Peyer's patch (tissue), 4 donors: ENCODE measurements around the gene COL4A6.

Experiments used
- POLR2A ChIP-seq, 2 donors: fragments of 450-650 bp; IDR thresholded peaks; one replicate each; pipeline ENCODE4 v1.5.1; 2017; ENCODE audit warnings: antibody characterized with exemption in 2 of 2, mild to moderate bottlenecking in 2 of 2, moderate library complexity in 2 of 2
- TF ChIP-seq, protein P1 (sequence below), 6 experiments: fragments of 450-650 bp in 4 of 6; fragments of 200-600 bp in 2 of 6; sonication (generic) in 1 of 6; IDR thresholded peaks; one replicate each; pipeline ENCODE4 v1.5.1; 2017 to 2019; ENCODE audit warnings: antibody characterized with exemption in 6 of 6, mild to moderate bottlenecking in 3 of 6, moderate library complexity in 1 of 6

- TF ChIP-seq, protein P1, sequence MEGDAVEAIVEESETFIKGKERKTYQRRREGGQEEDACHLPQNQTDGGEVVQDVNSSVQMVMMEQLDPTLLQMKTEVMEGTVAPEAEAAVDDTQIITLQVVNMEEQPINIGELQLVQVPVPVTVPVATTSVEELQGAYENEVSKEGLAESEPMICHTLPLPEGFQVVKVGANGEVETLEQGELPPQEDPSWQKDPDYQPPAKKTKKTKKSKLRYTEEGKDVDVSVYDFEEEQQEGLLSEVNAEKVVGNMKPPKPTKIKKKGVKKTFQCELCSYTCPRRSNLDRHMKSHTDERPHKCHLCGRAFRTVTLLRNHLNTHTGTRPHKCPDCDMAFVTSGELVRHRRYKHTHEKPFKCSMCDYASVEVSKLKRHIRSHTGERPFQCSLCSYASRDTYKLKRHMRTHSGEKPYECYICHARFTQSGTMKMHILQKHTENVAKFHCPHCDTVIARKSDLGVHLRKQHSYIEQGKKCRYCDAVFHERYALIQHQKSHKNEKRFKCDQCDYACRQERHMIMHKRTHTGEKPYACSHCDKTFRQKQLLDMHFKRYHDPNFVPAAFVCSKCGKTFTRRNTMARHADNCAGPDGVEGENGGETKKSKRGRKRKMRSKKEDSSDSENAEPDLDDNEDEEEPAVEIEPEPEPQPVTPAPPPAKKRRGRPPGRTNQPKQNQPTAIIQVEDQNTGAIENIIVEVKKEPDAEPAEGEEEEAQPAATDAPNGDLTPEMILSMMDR (IDR thresholded peaks at IDR 0.05) = no peak
- TF ChIP-seq POLR2A (IDR thresholded peaks at IDR 0.05) = no peak
Measured at GRCh38 chrX:108117988-108118387, 320.2 kb downstream of the COL4A6 start.
